CD4-positive, alpha-beta T cell (primary cell): ENCODE data around the gene KLHDC7A. TPM values are rescaled to one million over a fixed set of nuclear protein-coding genes. Genes with fewer than 3 reads are reported as not detected.

Experiments used
- ATAC-seq: fragments of 200-7000 bp; cut with Tn5 transposase; one replicate; pipeline ENCODE4 v1.10.0; 2022; ENCODE audit warnings: mild to moderate bottlenecking; ENCODE audit not compliant: poor library complexity
- CTCF ChIA-PET: fragments of 350-600 bp; sonication (Branson Sonifier 250); formaldehyde crosslinking; loops from one replicate; lab custom pipeline; 2021; ENCODE audit warnings: antibody characterized with exemption, inconsistent platforms; lab: Charles Lee
- POLR2A ChIA-PET: fragments of 350-600 bp; sonication (Branson Sonifier 250); formaldehyde crosslinking; loops from one replicate; lab custom pipeline; 2021; ENCODE audit warnings: antibody characterized with exemption, inconsistent platforms; lab: Charles Lee
- DNase-seq, 14 experiments: peaks; one replicate each; pipeline ENCODE4 v3.0.0-alpha.2; 2013 to 2020; ENCODE audit warnings: mixed read lengths in 2 of 14
- H3K27ac ChIP-seq, 2 donors: one replicate each; pipeline versions ENCODE4 v1.5.1 to v1.7.0; 2013; ENCODE audit warnings: low read length in 2 of 2, low read depth in 1 of 2, mild to moderate bottlenecking in 1 of 2
- H3K27me3 ChIP-seq, 2 experiments: 1 replicate in 1 of 2; 2 replicates in 1 of 2; pipeline versions ENCODE4 v1.6.1 to v1.7.0; 2013; ENCODE audit warnings: low read length in 2 of 2, control low read depth in 1 of 2, mild to moderate bottlenecking in 1 of 2, moderate library complexity in 1 of 2; ENCODE audit not compliant: insufficient read depth in 2 of 2, control insufficient read depth in 1 of 2
- H3K36me3 ChIP-seq: one replicate; pipeline ENCODE4 v1.6.1; 2013; ENCODE audit warnings: low read length, control low read depth; ENCODE audit not compliant: insufficient read depth
- H3K4me1 ChIP-seq: one replicate; pipeline ENCODE4 v1.6.1; 2013; ENCODE audit warnings: low read length, control low read depth; ENCODE audit not compliant: insufficient read depth
- H3K4me3 ChIP-seq: one replicate; pipeline ENCODE4 v1.5.1; 2013; ENCODE audit warnings: mild to moderate bottlenecking, low read length, moderate library complexity
- H3K9me3 ChIP-seq, 2 experiments: 1 replicate in 1 of 2; 2 replicates in 1 of 2; pipeline versions ENCODE4 v1.6.1 to v1.7.0; 2013; ENCODE audit warnings: low read length in 2 of 2, mild to moderate bottlenecking in 2 of 2, control low read depth in 1 of 2, moderate library complexity in 1 of 2; ENCODE audit not compliant: control insufficient read depth in 1 of 2, insufficient read depth in 1 of 2
- H3K27ac Mint-ChIP-seq: one replicate; pipeline ENCODE4 v1.8.0; 2020; ENCODE audit warnings: mixed read lengths
- H3K27me3 Mint-ChIP-seq: one replicate; pipeline ENCODE4 v1.8.0; 2021; ENCODE audit warnings: mixed read lengths
- H3K36me3 Mint-ChIP-seq: one replicate; pipeline ENCODE4 v1.8.0; 2021; ENCODE audit warnings: low read depth, mixed read lengths
- H3K4me1 Mint-ChIP-seq: one replicate; pipeline ENCODE4 v1.8.0; 2021; ENCODE audit warnings: low read depth, mixed read lengths
- H3K4me3 Mint-ChIP-seq: one replicate; pipeline ENCODE4 v1.8.0; 2020; ENCODE audit warnings: mild to moderate bottlenecking, mixed read lengths
- H3K9me3 Mint-ChIP-seq: one replicate; pipeline ENCODE4 v1.8.0; 2020; ENCODE audit warnings: mixed read lengths
- CTCF ChIP-seq: fragments of 200-600 bp; IDR thresholded peaks from one replicate; pipeline ENCODE4 v1.8.0; 2022; ENCODE audit warnings: antibody characterized with exemption, mild to moderate bottlenecking
- intact Hi-C, 2 experiments: fragments of 100-400 bp; cut with DNase I in 1 of 2; cut with micrococcal nuclease in 1 of 2; formaldehyde crosslinking; loops; one replicate each; pipeline versions ENCODE4 v1.15.1 to v1.9.0; 2023 to 2025; cut with DNase I, micrococcal nuclease
- total RNA-seq, 174 experiments: library from RNA in 2 of 174; stranded (reverse) in 2 of 174; gene quantifications; one replicate each; pipeline ENCODE4 v1.2.3 and lab custom pipeline; 2021 to 2026

Gene KLHDC7A
- total RNA-seq, 2 experiments from 2014 or later: not detected

- Mint-ChIP-seq H3K9me3 (peaks cover 2% of the 10 kb centered on the region), H3K27me3 (peaks cover 48% of the 10 kb centered on the region), H3K4me1 (no peaks in the 10 kb centered on the region), H3K36me3 (no peaks in the 10 kb centered on the region), H3K27ac (no peak overlapping the region), H3K4me3 (no peak overlapping the region)
- DNase-seq (no peak), ATAC-seq (no peak)
- H3K27ac ChIP-seq: no peak overlapping the region
- H3K27me3 ChIP-seq: no peaks in the 10 kb centered on the region
- ChIA-PET CTCF (no interaction called here), POLR2A (no interaction called here)
- no peak for TF ChIP-seq CTCF
- H3K36me3 ChIP-seq: no peaks in the 10 kb centered on the region
- intact Hi-C loops: no loop called here
- no peaks in the 10 kb centered on the region for H3K4me1 ChIP-seq
- H3K4me3 ChIP-seq: no peak overlapping the region
- peaks cover 0 to 13% of the 10 kb centered on the region in 2 experiments for H3K9me3 ChIP-seq
These were observed 33.1 kb upstream of the KLHDC7A start for GRCh38 chr1:18447509-18448220.

GRCh38 chr1:18448889-18449288, 31.8 kb upstream of the KLHDC7A start:
- Mint-ChIP-seq H3K4me1 (no peaks in the 10 kb centered on the region), H3K27ac (no peak overlapping the region), H3K9me3 (peaks cover 2% of the 10 kb centered on the region), H3K36me3 (no peaks in the 10 kb centered on the region), H3K4me3 (no peak overlapping the region), H3K27me3 (peaks cover 42% of the 10 kb centered on the region)
- ChIA-PET POLR2A (no interaction called here), CTCF (no interaction called here)
- Histone ChIP-seq H3K27ac (no peak overlapping the region), H3K27me3 (no peaks in the 10 kb centered on the region), H3K36me3 (no peaks in the 10 kb centered on the region), H3K4me1 (no peaks in the 10 kb centered on the region), H3K9me3 (peaks cover 0 to 13% of the 10 kb centered on the region in 2 experiments), H3K4me3 (no peak overlapping the region)
- TF ChIP-seq CTCF: no peak
- DNase-seq (no peak), ATAC-seq (no peak)
- intact Hi-C loops: no loop called here

DNA sequence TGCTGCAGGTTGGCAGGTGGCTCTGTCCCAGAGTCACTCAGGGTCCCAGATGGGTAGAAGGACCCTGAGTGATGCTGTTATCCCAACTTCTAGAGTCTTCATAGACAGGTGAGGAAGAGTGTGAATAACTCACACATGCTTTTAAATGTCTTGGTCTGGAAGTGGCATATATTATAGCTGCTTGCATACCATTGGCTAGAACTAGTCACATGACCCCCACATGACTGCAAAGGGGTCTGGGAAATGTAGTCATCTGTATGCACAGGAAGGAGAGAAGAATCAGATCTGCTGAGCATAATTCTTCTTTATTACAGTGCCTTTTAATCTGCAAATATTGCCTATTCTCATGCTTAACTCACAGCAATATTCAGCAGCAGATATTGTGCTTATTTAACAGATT, 28.2 kb upstream of the KLHDC7A start:
- H3K4me1 Mint-ChIP-seq: no peaks in the 10 kb centered on the region
- CTCF ChIA-PET: no interaction called here
- DNase-seq: peak in 3 of 14 experiments; percentile 22 to 47 (median 39)

More for the DNA sequence above, 28.2 kb upstream of the KLHDC7A start:
- no peak overlapping the region for H3K4me3 Mint-ChIP-seq
- H3K4me3 ChIP-seq: no peak overlapping the region
- TF ChIP-seq CTCF: no peak
- H3K27me3 ChIP-seq: peaks cover 0 to 2% of the 10 kb centered on the region in 2 experiments
- intact Hi-C loops: no loop called here
- no peak overlapping the region for H3K27ac ChIP-seq
- H3K9me3 ChIP-seq: no peaks in the 10 kb centered on the region
- no peak overlapping the region for H3K27ac Mint-ChIP-seq
- H3K9me3 Mint-ChIP-seq: no peaks in the 10 kb centered on the region
- POLR2A ChIA-PET: no interaction called here
- no peak for ATAC-seq
- H3K36me3 Mint-ChIP-seq: no peaks in the 10 kb centered on the region
- peaks cover 25% of the 10 kb centered on the region for H3K27me3 Mint-ChIP-seq
- H3K36me3 ChIP-seq: no peaks in the 10 kb centered on the region
- no peaks in the 10 kb centered on the region for H3K4me1 ChIP-seq
